Mucosa of descending colon (tissue), 3 donors: Measurements from ENCODE around the gene TMEM38B. TPM values are rescaled to one million over a fixed set of nuclear protein-coding genes. Genes with fewer than 3 reads are reported as not detected.
A peak's percentile ranks its signal among the peaks of the same experiment; 100 is the strongest.

Source experiments
- ATAC-seq: fragments of 200-7000 bp; cut with Tn5 transposase; one replicate; pipeline ENCODE4 v1.9.1; 2020; ENCODE audit warnings: mild to moderate bottlenecking, moderate library complexity
- DNase-seq, 3 donors: peaks; one replicate each; pipeline ENCODE4 v3.0.0-alpha.2; 2020
- H3K36me3 ChIP-seq: fragments of 200-600 bp; one replicate; pipeline ENCODE4 v1.8.0; 2021; ENCODE audit warnings: low read depth, mild to moderate bottlenecking
- H3K4me1 ChIP-seq: fragments of 200-600 bp; one replicate; pipeline ENCODE4 v1.8.0; 2021; ENCODE audit warnings: low read depth, mild to moderate bottlenecking
- H3K4me3 ChIP-seq: fragments of 200-600 bp; one replicate; pipeline ENCODE4 v1.8.0; 2021; ENCODE audit warnings: mild to moderate bottlenecking
- H3K9me3 ChIP-seq: fragments of 200-600 bp; one replicate; pipeline ENCODE4 v1.8.0; 2021; ENCODE audit warnings: mild to moderate bottlenecking
- CTCF ChIP-seq: fragments of 200-600 bp; IDR thresholded peaks from one replicate; pipeline ENCODE4 v1.8.0; 2022; ENCODE audit warnings: antibody characterized with exemption, mild to moderate bottlenecking
- intact Hi-C, 2 donors: fragments of 100-400 bp; cut with DNase I in 1 of 2; cut with micrococcal nuclease in 1 of 2; formaldehyde crosslinking; loops; one replicate each; pipeline versions ENCODE4 v1.11.0 to v1.11.1; 2022; cut with DNase I, micrococcal nuclease
- total RNA-seq, 3 donors: library from RNA; stranded (reverse); fragmentation: NEBNext Ultra II Directional in 2 of 3; extraction: Animal tissue kit (Norgen Biotek cat#: 25700) in 2 of 3; gene quantifications; one replicate each; pipeline versions ENCODE4 v1.2.1 to v1.2.4, GENCODE V29; 2021 to 2023
- donor health status: DM: no; HTN: no; CAD: no; lungs with moderate emphysema.
- donor health status: DM: no; HTN: no; CAD: no.
- donor health status: DM: no; HTN: yes; CAD: no.

TMEM38B gene
- total RNA-seq, 3 donors from 2014 or later = 19.3 to 36.8 (median 19.3) TPM

DNA sequence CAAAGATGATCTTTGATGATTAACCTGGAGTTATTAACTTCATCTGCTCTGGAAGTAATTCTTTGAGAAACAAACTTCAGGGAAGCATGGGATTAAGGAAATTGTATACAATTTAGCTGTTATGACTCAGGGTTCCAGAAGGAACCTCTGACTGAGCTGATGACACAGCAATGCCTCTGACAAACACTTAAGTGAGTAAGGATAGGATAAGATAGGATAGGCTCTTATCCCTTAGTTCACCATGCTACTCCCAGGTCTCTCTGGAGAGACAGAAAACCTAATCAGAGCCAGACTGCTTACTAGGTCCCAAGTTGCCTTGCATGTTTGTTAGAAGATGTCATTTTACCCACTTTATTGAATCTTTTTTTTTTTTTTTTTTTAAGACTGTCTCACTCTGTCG lies 12.6 kb upstream of the TMEM38B start:
- intact Hi-C loops = no loop called here
- Histone ChIP-seq H3K9me3 (no peaks in the 10 kb centered on the region), H3K36me3 (no peaks in the 10 kb centered on the region)

DNA sequence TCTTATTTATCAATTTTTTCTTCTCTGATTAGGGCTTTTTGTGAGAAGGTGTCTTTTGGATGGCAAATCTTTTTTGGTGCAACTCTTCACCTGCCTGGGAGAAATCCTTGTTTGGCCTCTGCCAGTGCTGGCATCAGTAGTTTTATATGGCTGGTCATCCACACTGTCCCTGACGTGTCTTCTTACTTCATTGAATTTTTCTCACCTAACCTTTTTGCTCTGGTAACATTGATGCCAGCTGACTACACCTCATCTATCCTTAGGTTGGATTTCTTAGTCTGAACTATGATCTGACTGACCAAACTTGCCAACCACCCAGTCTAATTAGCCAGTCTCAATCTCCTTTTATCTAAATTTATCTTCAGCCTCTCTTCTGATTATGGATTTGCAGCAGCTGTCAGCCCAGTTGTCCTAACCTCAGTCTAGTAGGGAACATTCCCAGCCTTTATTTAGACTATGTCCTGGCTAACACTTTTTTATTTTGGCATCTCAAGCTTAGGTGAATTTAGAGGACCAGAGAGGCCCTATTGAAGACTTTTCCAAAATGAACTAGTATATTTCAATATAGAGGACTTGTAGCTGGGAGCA lies 10.6 kb upstream of the TMEM38B start:
- no peak for ATAC-seq
- intact Hi-C loops = no loop called here

More for the DNA sequence above, 12.6 kb upstream of the TMEM38B start:
- DNase-seq (no peak), ATAC-seq (peak; percentile 61)
- Histone ChIP-seq H3K4me3 (no peak overlapping the region), H3K4me1 (no peaks in the 10 kb centered on the region)
- no peak for TF ChIP-seq CTCF

GRCh38 chr9:105686936-105687335 lies 7.4 kb upstream of the TMEM38B start:
- Histone ChIP-seq H3K9me3 (no peaks in the 10 kb centered on the region), H3K36me3 (no peaks in the 10 kb centered on the region), H3K4me3 (no peak overlapping the region), H3K4me1 (no peaks in the 10 kb centered on the region)
- ATAC-seq (no peak), DNase-seq (no peak)
- intact Hi-C loops = no loop called here
- TF ChIP-seq CTCF = no peak

More for the DNA sequence above, 10.6 kb upstream of the TMEM38B start:
- Histone ChIP-seq H3K4me3 (no peak overlapping the region), H3K9me3 (no peaks in the 10 kb centered on the region), H3K4me1 (no peaks in the 10 kb centered on the region), H3K36me3 (no peaks in the 10 kb centered on the region)
- no peak for DNase-seq
- no peak for TF ChIP-seq CTCF

DNA sequence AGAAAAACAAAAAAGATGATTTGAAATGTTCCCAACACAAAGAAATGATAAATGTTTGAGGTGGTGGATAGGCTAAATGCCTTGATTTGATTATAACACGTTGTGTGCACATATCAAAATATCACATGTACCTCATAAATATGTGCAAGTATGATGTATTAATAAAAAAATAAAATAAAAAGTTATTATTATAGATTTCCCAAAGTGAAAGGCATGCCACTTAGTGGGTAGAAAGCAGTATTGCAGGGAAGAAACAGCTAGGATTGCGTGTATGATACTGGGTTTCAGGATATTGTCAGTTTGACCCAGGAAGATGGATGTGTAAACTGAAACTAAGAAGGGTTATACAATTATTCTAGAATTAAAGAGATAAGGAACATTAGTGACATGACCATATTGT lies 3.6 kb upstream of the TMEM38B start:
- no peak for DNase-seq
- H3K4me3 ChIP-seq = no peak overlapping the region
- peak; percentile 25 for TF ChIP-seq CTCF
- no peak for ATAC-seq
- no peaks in the 10 kb centered on the region for H3K9me3 ChIP-seq
- intact Hi-C loops = no loop called here
- H3K36me3 ChIP-seq = no peaks in the 10 kb centered on the region
- peaks cover 4% of the 10 kb centered on the region for H3K4me1 ChIP-seq

DNA sequence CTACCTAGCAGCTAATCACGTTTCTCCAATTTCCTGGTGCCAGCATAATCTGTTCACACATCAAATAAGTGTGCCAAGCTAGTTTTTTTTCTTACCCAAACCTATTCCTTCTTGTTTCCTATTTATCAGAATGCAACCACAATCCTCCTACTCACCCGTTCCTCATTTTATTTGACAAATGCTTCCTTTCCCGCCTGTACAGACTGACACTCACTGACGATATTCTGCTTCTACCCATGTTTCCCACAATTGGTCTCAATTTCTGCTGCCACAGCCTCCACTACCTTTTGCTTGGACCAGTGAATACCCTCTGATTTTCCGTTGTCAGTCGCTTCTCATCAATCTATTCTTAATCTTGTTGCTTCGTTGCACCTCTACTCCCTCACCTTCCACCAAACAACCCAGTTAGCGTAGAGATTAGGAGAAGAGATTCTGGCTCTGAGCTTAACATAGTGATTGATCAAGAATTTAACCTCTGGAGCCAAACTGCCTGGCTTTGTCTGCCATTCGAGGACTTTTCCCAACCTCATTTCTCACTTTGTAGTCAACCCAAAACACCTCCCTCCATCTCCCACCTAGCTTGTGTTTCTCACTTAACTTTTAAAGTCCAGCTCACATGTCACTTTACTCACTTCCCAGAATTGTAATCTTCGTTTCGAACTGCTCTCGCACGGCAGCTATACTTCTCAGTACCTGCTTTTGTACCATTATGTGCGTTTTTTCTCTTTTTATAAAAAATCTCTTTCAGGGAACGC lies 729 bp upstream of the TMEM38B start:
- peaks cover 8% of the 10 kb centered on the region for H3K4me1 ChIP-seq
- intact Hi-C loops = no loop called here
- peak in 1 of 3 donors; percentile 18 for DNase-seq
- TF ChIP-seq CTCF = no peak
- H3K9me3 ChIP-seq = no peaks in the 10 kb centered on the region
- peak; percentile 4 for ATAC-seq
- no peaks in the 10 kb centered on the region for H3K36me3 ChIP-seq
- no peak overlapping the region for H3K4me3 ChIP-seq
